ENCODE data around the gene PANK4.

Gene PANK4

GRCh38 chr1:2468041-2468472 is 58.3 kb downstream of the PANK4 start:
- in situ Hi-C loops (cut with HindIII; ENCODE audit: low sequenced_read_pairs) = no loop called here

GRCh38 chr1:2466958-2467554 is 59.3 kb downstream of the PANK4 start:
- in situ Hi-C loops (cut with HindIII; ENCODE audit: low sequenced_read_pairs) = no loop called here

- in situ Hi-C loops (cut with HindIII; ENCODE audit: low sequenced_read_pairs) = no loop called here
Measured at GRCh38 chr1:2466270-2466665, 60.1 kb downstream of the PANK4 start.

- in situ Hi-C loops (cut with HindIII; ENCODE audit: low sequenced_read_pairs) = no loop called here
Measured at GRCh38 chr1:2465371-2466269, 60.8 kb downstream of the PANK4 start.

GRCh38 chr1:2463396-2463795 is 63.0 kb downstream of the PANK4 start:
- in situ Hi-C loops (cut with HindIII; ENCODE audit: low sequenced_read_pairs) = no loop called here

GRCh38 chr1:2462819-2463218 is 63.6 kb downstream of the PANK4 start:
- in situ Hi-C loops (cut with HindIII; ENCODE audit: low sequenced_read_pairs) = no loop called here

GRCh38 chr1:2460996-2461751 is 65.2 kb downstream of the PANK4 start:
- in situ Hi-C loops (cut with HindIII; ENCODE audit: low sequenced_read_pairs) = no loop called here

- in situ Hi-C loops (cut with HindIII; ENCODE audit: low sequenced_read_pairs) = no loop called here
Measured at GRCh38 chr1:2460203-2460602, 66.2 kb downstream of the PANK4 start.

- in situ Hi-C loops (cut with HindIII; ENCODE audit: low sequenced_read_pairs) = loop anchor here (5.0 kb wide), 1 partner anchor 37 kb away; no protein-coding TSS in a partner anchor
Measured at GRCh38 chr1:2459757-2460156, 66.6 kb downstream of the PANK4 start.

GRCh38 chr1:2459102-2459753 is 67.2 kb downstream of the PANK4 start:
- in situ Hi-C loops (cut with HindIII; ENCODE audit: low sequenced_read_pairs) = loop anchor here (5.0 kb wide), 1 partner anchor 37 kb away; no protein-coding TSS in a partner anchor

- in situ Hi-C loops (cut with HindIII; ENCODE audit: low sequenced_read_pairs) = loop anchor here (5.0 kb wide), 1 partner anchor 36 kb away; no protein-coding TSS in a partner anchor
Measured at GRCh38 chr1:2458687-2459086, 67.7 kb downstream of the PANK4 start.

Data from endothelial cell of hepatic sinusoid (primary cell).